Keratinocyte (primary cell): Measurements from ENCODE around the gene ID2. TPM values are rescaled to one million over a fixed set of nuclear protein-coding genes. Genes with fewer than 3 reads are reported as not detected.

Source experiments
- DNase-seq: peaks from one replicate; pipeline ENCODE4 v3.0.0-alpha.2; 2011; ENCODE audit warnings: low read depth, missing footprints, low spot score
- FAIRE-seq: peaks from 2 replicates; lab custom pipeline; 2011; peaks lifted over from hg19 to GRCh38; lab: Jason Lieb, UNC
- H2AFZ ChIP-seq: 2 replicates; pipeline ENCODE4 v1.6.0; 2012; ENCODE audit warnings: low read length, control low read depth, inconsistent platforms; ENCODE audit not compliant: control insufficient read depth
- H3K27ac ChIP-seq: 2 replicates; pipeline ENCODE4 v1.5.1; 2011; ENCODE audit warnings: low read length; ENCODE audit not compliant: control insufficient read depth, insufficient read depth
- H3K27me3 ChIP-seq: 3 replicates; pipeline ENCODE4 v1.6.0; 2011; ENCODE audit warnings: low read length; ENCODE audit not compliant: control insufficient read depth, insufficient read depth; ENCODE audit errors: extremely low read depth
- H3K36me3 ChIP-seq, 2 experiments: 2 replicates in 1 of 2; 3 replicates in 1 of 2; pipeline ENCODE4 v1.5.1; 2011; ENCODE audit warnings: low read length in 2 of 2, mild to moderate bottlenecking in 1 of 2; ENCODE audit not compliant: control insufficient read depth in 2 of 2, insufficient read depth in 2 of 2; ENCODE audit errors: extremely low read depth in 1 of 2
- H3K4me1 ChIP-seq: 3 replicates; pipeline ENCODE4 v1.5.1; 2011; ENCODE audit warnings: low read length; ENCODE audit not compliant: control insufficient read depth, insufficient read depth; ENCODE audit errors: extremely low read depth
- H3K4me2 ChIP-seq: 3 replicates; pipeline ENCODE4 v1.6.0; 2011; ENCODE audit warnings: low read depth, low read length; ENCODE audit not compliant: control insufficient read depth, insufficient read depth; ENCODE audit errors: extremely low read depth
- H3K4me3 ChIP-seq, 3 experiments: fragments of 200-600 bp in 1 of 3; sonication (generic) in 1 of 3; 2 replicates in 2 of 3; 3 replicates in 1 of 3; pipeline ENCODE4 v1.5.1; 2011 to 2016; ENCODE audit warnings: low read length in 3 of 3, mild to moderate bottlenecking in 3 of 3, control low read depth in 2 of 3, inconsistent platforms in 1 of 3, low read depth in 1 of 3, mixed read lengths in 1 of 3, mixed run types in 1 of 3, moderate library complexity in 1 of 3; ENCODE audit not compliant: control insufficient read depth in 2 of 3, insufficient read depth in 2 of 3; ENCODE audit errors: extremely low read depth in 1 of 3
- H3K79me2 ChIP-seq: 2 replicates; pipeline ENCODE4 v1.6.0; 2012; ENCODE audit warnings: low read length; ENCODE audit not compliant: control insufficient read depth, insufficient read depth
- H3K9ac ChIP-seq: 3 replicates; pipeline ENCODE4 v1.6.0; 2011; ENCODE audit warnings: low read length; ENCODE audit not compliant: control insufficient read depth, insufficient read depth; ENCODE audit errors: extremely low read depth
- H3K9me1 ChIP-seq: 3 replicates; pipeline ENCODE4 v1.6.0; 2011; ENCODE audit warnings: low read length; ENCODE audit not compliant: control insufficient read depth, insufficient read depth; ENCODE audit errors: extremely low read depth
- H3K9me3 ChIP-seq: 2 replicates; pipeline ENCODE4 v1.5.1; 2012; ENCODE audit warnings: low read depth, low read length; ENCODE audit not compliant: control insufficient read depth
- H4K20me1 ChIP-seq: 3 replicates; pipeline ENCODE4 v1.6.0; 2011; ENCODE audit warnings: low read length; ENCODE audit not compliant: control insufficient read depth, insufficient read depth; ENCODE audit errors: extremely low read depth
- CTCF ChIP-seq, 3 experiments: IDR thresholded peaks in 1 of 3; conservative IDR thresholded peaks in 1 of 3; optimal IDR thresholded peaks in 1 of 3; 2 replicates in 2 of 3; 3 replicates in 1 of 3; pipeline versions ENCODE3 to v1.5.1; 2011; ENCODE audit warnings: low read length in 3 of 3, mild to moderate bottlenecking in 3 of 3, moderate library complexity in 2 of 3, control low read depth in 1 of 3, inconsistent platforms in 1 of 3; ENCODE audit not compliant: insufficient read depth in 2 of 3; ENCODE audit errors: extremely low read depth in 1 of 3
- EZH2 ChIP-seq: IDR thresholded peaks from one replicate; pipeline ENCODE4 v1.6.1; 2012; ENCODE audit warnings: inconsistent platforms, mild to moderate bottlenecking, low read length, moderate library complexity
- dilution Hi-C: fragments of 300-500 bp; cut with MboI; formaldehyde crosslinking; loops from one replicate; pipeline ENCODE4 v1.7.0; 2020; ENCODE audit warnings: low sequenced_read_pairs; ENCODE audit not compliant: extremely low pct_ligation_motif_present
- polyA plus RNA-seq, 5 experiments: library from polyadenylated mRNA; depleted of rRNA in 3 of 5; stranded (reverse) in 3 of 5; stranded (forward) in 1 of 5; unstranded in 1 of 5; fragments of >200 nt; gene quantifications; 1 replicate in 1 of 5; 2 replicates in 3 of 5; 3 replicates in 1 of 5; pipeline versions ENCODE4 v1.2.1 to v1.2.3, GENCODE V29; 2011 to 2012; ENCODE audit warnings: missing spikeins in 2 of 5, low read depth in 1 of 5, low replicate concordance in 1 of 5

ID2 gene
- polyA plus RNA-seq, 1 donor (not counting 4 experiments of a cell fraction or from before 2014, with no cell fraction given), result 6.3 TPM

- Histone ChIP-seq H2AFZ (no peak overlapping the region), H3K9me3 (no peaks in the 10 kb centered on the region), H4K20me1 (no peaks in the 10 kb centered on the region), H3K4me2 (no peak overlapping the region), H3K79me2 (no peaks in the 10 kb centered on the region), H3K4me1 (no peaks in the 10 kb centered on the region), H3K27ac (no peak overlapping the region), H3K9ac (no peak overlapping the region), H3K27me3 (no peaks in the 10 kb centered on the region), H3K9me1 (no peaks in the 10 kb centered on the region), H3K4me3 (no peak overlapping the region), H3K36me3 (no peaks in the 10 kb centered on the region)
- dilution Hi-C loops, result no loop called here
- TF ChIP-seq CTCF (optimal IDR thresholded peaks at IDR 0.05 in 1 of 3, IDR thresholded peaks at IDR 0.05 in 1 of 3, conservative IDR thresholded peaks at IDR 0.05 in 1 of 3; ENCODE audit: extremely low read depth in 1 of 3, insufficient read depth in 2 of 3, low read length in 3 of 3) (no peak), EZH2 (no peak)
- FAIRE-seq (no peak), DNase-seq (no peak)
These were observed 23.6 kb upstream of the ID2 start for GRCh38 chr2:8658064-8658862.

GRCh38 chr2:8659092-8659734 is 22.6 kb upstream of the ID2 start:
- dilution Hi-C loops, result no loop called here
- Histone ChIP-seq H3K9ac (no peak overlapping the region), H2AFZ (no peak overlapping the region), H3K79me2 (no peaks in the 10 kb centered on the region), H3K9me1 (no peaks in the 10 kb centered on the region), H3K4me1 (no peaks in the 10 kb centered on the region), H3K4me2 (no peak overlapping the region), H3K4me3 (no peak overlapping the region), H3K36me3 (no peaks in the 10 kb centered on the region), H3K27me3 (no peaks in the 10 kb centered on the region), H3K9me3 (no peaks in the 10 kb centered on the region), H3K27ac (no peak overlapping the region), H4K20me1 (no peaks in the 10 kb centered on the region)
- FAIRE-seq, result no peak
- no peak for DNase-seq
- TF ChIP-seq CTCF (optimal IDR thresholded peaks at IDR 0.05 in 1 of 3, IDR thresholded peaks at IDR 0.05 in 1 of 3, conservative IDR thresholded peaks at IDR 0.05 in 1 of 3; ENCODE audit: extremely low read depth in 1 of 3, insufficient read depth in 2 of 3, low read length in 3 of 3) (no peak), EZH2 (no peak)
